ENCODE measurements around the gene ZNF519. TPM values are rescaled to one million over a fixed set of nuclear protein-coding genes. Genes with fewer than 3 reads are reported as not detected.
A peak's percentile ranks its signal among the peaks of the same experiment; 100 is the strongest.
"Not testable (repeated sequence)": the region's sequence is repeated elsewhere in the genome, so short reads cannot be mapped to it uniquely, and the experiment has no call there.

ZNF519 gene
- total RNA-seq (10 to 100 TPM in 1 of 2 experiments, 1 to 10 TPM in 1; 9.9 to 12.0 TPM), polyA plus RNA-seq (5.9 TPM)

GRCh38 chr18:14132271-14132700 lies at the start of gene ZNF519:
Gene ZNF519, minus strand, starts transcription at chr18:14132435. Its CDS starts 158 bp downstream, at chr18:14132277.
- H3K9me3 ChIP-seq (ENCODE audit: low read length); H3K27ac ChIP-seq (ENCODE audit: low read depth, low read length); H3K27me3 ChIP-seq (ENCODE audit: insufficient read depth, low read length, poor library complexity, severe bottlenecking); POLR2A ChIA-PET; H3K36me3 ChIP-seq (ENCODE audit: insufficient read depth, low read length); H3K36me3 Mint-ChIP-seq; H3K27me3 Mint-ChIP-seq; CTCF ChIA-PET; H3K4me1 ChIP-seq (ENCODE audit: insufficient read depth, low read length); H3K9me3 Mint-ChIP-seq: not testable (repeated sequence)
- Mint-ChIP-seq H3K4me1 (peaks cover 13 to 25% (median 22%) of the 10 kb centered on the region in 3 donors), H3K27ac (peak within 1 kb of the TSS; percentile 68 to 95 (median 94)), H3K4me3 (peak within 1 kb of the TSS; percentile 89 to 97 (median 94))
- DNase-seq = peak; percentile 80 to 94 (median 89)
- H3K4me3 ChIP-seq (ENCODE audit: low read length) = peak within 1 kb of the TSS; percentile 65

GRCh38 chr18:14179306-14179705 lies 47.1 kb upstream of the ZNF519 start:
- POLR2A ChIA-PET = no interaction called here
- Mint-ChIP-seq H3K36me3 (peaks cover 0 to 3% (median 0%) of the 10 kb centered on the region in 3 donors), H3K4me3 (peak overlapping the region; percentile 83 to 98 (median 92)), H3K4me1 (peaks cover 8 to 24% (median 11%) of the 10 kb centered on the region in 3 donors), H3K9me3 (no peaks in the 10 kb centered on the region), H3K27ac (peak overlapping the region in 5 of 8 donors; percentile 49 to 97 (median 75)), H3K27me3 (peaks cover 0 to 4% of the 10 kb centered on the region in 2 donors)
- Histone ChIP-seq H3K4me1 (ENCODE audit: insufficient read depth, low read length) (no peaks in the 10 kb centered on the region), H3K27ac (ENCODE audit: low read depth, low read length) (no peak overlapping the region), H3K4me3 (ENCODE audit: low read length) (peak overlapping the region; percentile 54), H3K27me3 (ENCODE audit: insufficient read depth, low read length, poor library complexity, severe bottlenecking) (no peaks in the 10 kb centered on the region), H3K36me3 (ENCODE audit: insufficient read depth, low read length) (no peaks in the 10 kb centered on the region), H3K9me3 (ENCODE audit: low read length) (no peaks in the 10 kb centered on the region)
- peak in 1 of 5 donors; percentile 48 for DNase-seq
- CTCF ChIA-PET = interaction anchor here (1.0 to 1.4 kb wide), 2 partner anchors 8 to 11 kb away, joined by 3 to 4 read pairs; no protein-coding TSS in a partner anchor

DNA sequence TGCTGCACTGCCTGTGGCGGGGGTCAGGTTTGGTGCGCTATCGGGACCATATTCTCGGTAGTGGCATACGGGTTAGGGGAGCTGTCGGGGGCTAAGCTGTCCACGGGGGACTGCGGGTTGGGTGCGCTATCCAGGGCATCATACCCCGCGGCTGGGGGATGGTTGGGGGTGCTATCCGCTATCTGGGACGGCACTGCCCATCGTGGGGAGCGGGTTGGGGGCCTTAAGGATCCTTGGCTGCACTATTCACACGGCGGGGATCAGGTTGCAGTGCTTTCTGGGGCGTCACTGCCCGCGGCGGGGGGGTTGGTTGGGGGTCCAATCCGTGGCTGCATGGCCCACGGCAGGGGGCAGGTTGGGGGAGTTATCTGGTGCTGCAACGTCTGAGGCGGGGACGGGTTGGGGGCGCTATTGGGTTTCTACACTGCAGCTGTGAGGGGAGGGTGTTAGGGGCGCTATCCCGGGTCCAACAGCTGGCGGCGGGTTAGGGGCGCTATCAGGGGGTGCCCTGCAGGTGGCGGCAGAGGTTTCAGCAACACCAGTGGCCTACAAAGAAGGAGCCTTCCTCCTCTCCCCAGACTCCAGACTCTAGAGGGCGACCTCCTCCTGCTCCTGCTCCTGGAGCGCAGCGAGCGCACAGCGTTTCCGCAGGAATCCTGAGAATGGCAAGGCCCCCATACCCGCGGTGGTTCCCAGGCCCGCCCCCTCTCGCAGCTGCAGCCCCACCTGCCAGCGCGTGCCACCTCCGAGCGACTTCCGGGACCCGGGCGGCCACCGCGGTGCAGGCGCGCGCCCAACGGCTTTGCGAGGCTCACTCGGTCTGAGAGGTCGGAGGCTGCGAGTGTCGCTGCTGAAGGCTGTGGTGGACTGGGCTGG lies 46.3 kb upstream of the ZNF519 start:
- H3K27ac ChIP-seq (ENCODE audit: low read depth, low read length); H3K27me3 ChIP-seq (ENCODE audit: insufficient read depth, low read length, poor library complexity, severe bottlenecking); H3K36me3 ChIP-seq (ENCODE audit: insufficient read depth, low read length); H3K4me1 ChIP-seq (ENCODE audit: insufficient read depth, low read length); H3K27me3 Mint-ChIP-seq; POLR2A ChIA-PET; H3K9me3 Mint-ChIP-seq; H3K9me3 ChIP-seq (ENCODE audit: low read length); H3K36me3 Mint-ChIP-seq: not testable (repeated sequence)
- H3K27ac Mint-ChIP-seq = peak overlapping the region in 5 of 8 donors; percentile 49 to 97 (median 75)
- CTCF ChIA-PET = interaction anchor here (1.0 to 1.4 kb wide), 2 partner anchors 9 to 11 kb away, joined by 3 to 4 read pairs; no protein-coding TSS in a partner anchor
- H3K4me1 Mint-ChIP-seq = peaks cover 8 to 24% (median 11%) of the 10 kb centered on the region in 3 donors
- peak overlapping the region; percentile 54 for H3K4me3 ChIP-seq (ENCODE audit: low read length)
- H3K4me3 Mint-ChIP-seq = peak overlapping the region; percentile 83 to 98 (median 92)
- peak; percentile 68 to 89 (median 83) for DNase-seq

GRCh38 chr18:14177540-14178320 lies 45.5 kb upstream of the ZNF519 start:
- CTCF ChIA-PET; H3K27ac ChIP-seq (ENCODE audit: low read depth, low read length); H3K4me1 ChIP-seq (ENCODE audit: insufficient read depth, low read length); H3K9me3 ChIP-seq (ENCODE audit: low read length); H3K27me3 ChIP-seq (ENCODE audit: insufficient read depth, low read length, poor library complexity, severe bottlenecking); H3K4me3 ChIP-seq (ENCODE audit: low read length); H3K9me3 Mint-ChIP-seq; H3K36me3 ChIP-seq (ENCODE audit: insufficient read depth, low read length); POLR2A ChIA-PET; H3K27me3 Mint-ChIP-seq; H3K36me3 Mint-ChIP-seq: not testable (repeated sequence)
- Mint-ChIP-seq H3K4me1 (peaks cover 8 to 24% (median 11%) of the 10 kb centered on the region in 3 donors), H3K27ac (peak overlapping the region in 1 of 8 donors; percentile 57), H3K4me3 (peak overlapping the region in 6 of 7 donors; percentile 83 to 98 (median 92))
- peak in 1 of 5 donors; percentile 50 for DNase-seq

DNA sequence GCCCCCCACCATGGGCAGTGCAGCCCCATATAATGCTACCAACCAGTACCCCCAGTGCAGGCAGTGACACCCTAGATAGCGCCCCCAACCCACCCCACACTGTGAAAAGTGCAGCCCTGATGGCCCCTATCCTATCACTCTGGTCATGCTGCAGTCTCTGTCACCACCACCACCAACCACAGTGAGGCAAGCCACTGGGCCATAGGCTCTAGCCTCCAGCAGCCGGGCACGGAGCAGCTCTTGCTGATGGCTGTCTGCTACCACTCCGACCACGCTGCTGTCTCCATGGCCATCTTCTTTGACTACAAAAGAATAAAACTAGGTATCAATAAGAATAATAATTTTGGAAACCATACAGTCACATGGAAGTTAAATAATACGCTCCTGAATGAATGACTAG lies 43.2 kb upstream of the ZNF519 start:
- H3K27ac Mint-ChIP-seq = peak overlapping the region in 1 of 8 donors; percentile 15
- H3K27ac ChIP-seq (ENCODE audit: low read depth, low read length); H3K36me3 Mint-ChIP-seq; H3K27me3 ChIP-seq (ENCODE audit: insufficient read depth, low read length, poor library complexity, severe bottlenecking); CTCF ChIA-PET; H3K4me3 ChIP-seq (ENCODE audit: low read length); H3K9me3 Mint-ChIP-seq; H3K9me3 ChIP-seq (ENCODE audit: low read length); POLR2A ChIA-PET; DNase-seq; H3K4me3 Mint-ChIP-seq; H3K4me1 ChIP-seq (ENCODE audit: insufficient read depth, low read length); H3K27me3 Mint-ChIP-seq; H3K36me3 ChIP-seq (ENCODE audit: insufficient read depth, low read length): not testable (repeated sequence)
- peaks cover 8 to 17% (median 11%) of the 10 kb centered on the region in 3 donors for H3K4me1 Mint-ChIP-seq

DNA sequence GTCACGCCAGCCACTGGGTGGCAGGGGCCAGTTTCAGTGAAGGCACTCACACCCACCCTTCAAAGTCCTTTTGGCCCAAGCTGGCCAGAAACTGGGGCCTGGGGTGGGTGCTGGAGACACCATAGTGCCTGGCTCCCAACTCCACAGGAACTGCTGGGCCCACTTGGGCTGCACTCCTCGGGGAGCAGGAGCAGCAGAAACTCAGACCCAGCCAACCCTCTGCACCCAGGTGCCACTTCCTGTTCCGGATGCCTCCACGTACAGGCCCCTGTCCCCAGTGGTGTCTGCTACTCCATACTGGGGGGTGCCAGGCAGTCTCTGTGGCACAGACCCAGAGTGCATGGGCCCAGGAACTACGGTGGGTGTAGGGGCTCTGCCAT lies 42.5 kb upstream of the ZNF519 start:
- no peaks in the 10 kb centered on the region for H3K4me1 ChIP-seq (ENCODE audit: insufficient read depth, low read length)
- ChIA-PET POLR2A (no interaction called here), CTCF (no interaction called here)
- no peaks in the 10 kb centered on the region for H3K36me3 ChIP-seq (ENCODE audit: insufficient read depth, low read length)
- no peaks in the 10 kb centered on the region for H3K9me3 ChIP-seq (ENCODE audit: low read length)
- H3K4me3 ChIP-seq (ENCODE audit: low read length) = no peak overlapping the region
- Mint-ChIP-seq H3K9me3 (no peaks in the 10 kb centered on the region), H3K4me3 (no peak overlapping the region), H3K27me3 (peaks cover 0 to 4% of the 10 kb centered on the region in 2 donors), H3K36me3 (peaks cover 0 to 2% (median 0%) of the 10 kb centered on the region in 3 donors), H3K27ac (peak overlapping the region in 3 of 8 donors; percentile 36 to 94 (median 64)), H3K4me1 (peaks cover 3 to 11% (median 5%) of the 10 kb centered on the region in 3 donors)
- peak in 1 of 5 donors; percentile 47 for DNase-seq
- no peak overlapping the region for H3K27ac ChIP-seq (ENCODE audit: low read depth, low read length)
- H3K27me3 ChIP-seq (ENCODE audit: insufficient read depth, low read length, poor library complexity, severe bottlenecking) = no peaks in the 10 kb centered on the region

GRCh38 chr18:14174002-14174705 lies 41.9 kb upstream of the ZNF519 start:
- H3K27me3 Mint-ChIP-seq, CTCF ChIA-PET: not testable (repeated sequence)

More at GRCh38 chr18:14174002-14174705, 41.9 kb upstream of the ZNF519 start:
- H3K4me3 ChIP-seq (ENCODE audit: low read length); H3K27me3 ChIP-seq (ENCODE audit: insufficient read depth, low read length, poor library complexity, severe bottlenecking); H3K27ac ChIP-seq (ENCODE audit: low read depth, low read length); H3K36me3 Mint-ChIP-seq; POLR2A ChIA-PET; H3K4me1 Mint-ChIP-seq; H3K4me1 ChIP-seq (ENCODE audit: insufficient read depth, low read length); H3K36me3 ChIP-seq (ENCODE audit: insufficient read depth, low read length); H3K9me3 ChIP-seq (ENCODE audit: low read length); H3K9me3 Mint-ChIP-seq; H3K4me3 Mint-ChIP-seq: not testable (repeated sequence)
- peak overlapping the region in 1 of 8 donors; percentile 64 for H3K27ac Mint-ChIP-seq
- peak in 1 of 5 donors; percentile 30 for DNase-seq

Measured in CD8-positive, alpha-beta memory T cell (primary cell).